Stimulated activated CD8-positive, alpha-beta memory T cell treated with anti-CD3 and anti-CD28 coated beads, Interleukin-15, amount 100 ng/mL, for 24 hours (primary cell): ENCODE measurements around the gene KCNN3.

ENCODE experiments used
- DNase-seq: peaks from one replicate; pipeline ENCODE4 v3.0.0-alpha.2; 2020; ENCODE audit warnings: low read depth

KCNN3 gene

GRCh38 chr1:154729031-154729442 lies 141.0 kb downstream of the KCNN3 start:
- no peak for DNase-seq

GRCh38 chr1:154726896-154727753 lies 143.0 kb downstream of the KCNN3 start:
- no peak for DNase-seq

- DNase-seq = no peak
Observed at GRCh38 chr1:154726443-154726842, 143.6 kb downstream of the KCNN3 start.

DNA sequence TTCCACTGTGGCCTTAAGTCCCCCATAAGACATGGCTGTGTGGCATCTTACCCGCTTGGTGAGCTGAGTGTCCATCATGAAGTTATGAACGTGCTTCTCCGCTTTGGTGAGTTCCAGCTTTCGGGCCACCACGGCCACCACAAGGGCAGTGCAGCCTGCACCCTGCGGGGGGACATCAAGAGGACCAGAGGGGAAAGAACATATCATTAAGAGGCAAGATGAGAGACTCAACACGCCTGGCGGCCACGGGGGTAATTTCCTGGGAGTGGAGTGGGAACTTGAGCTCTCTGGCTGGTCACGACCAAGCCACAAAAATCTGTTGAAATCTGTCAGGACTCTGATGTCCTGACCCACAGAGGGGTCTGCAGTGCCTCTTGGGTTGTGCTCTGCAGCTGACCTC lies 144.2 kb downstream of the KCNN3 start:
- no peak for DNase-seq

DNA sequence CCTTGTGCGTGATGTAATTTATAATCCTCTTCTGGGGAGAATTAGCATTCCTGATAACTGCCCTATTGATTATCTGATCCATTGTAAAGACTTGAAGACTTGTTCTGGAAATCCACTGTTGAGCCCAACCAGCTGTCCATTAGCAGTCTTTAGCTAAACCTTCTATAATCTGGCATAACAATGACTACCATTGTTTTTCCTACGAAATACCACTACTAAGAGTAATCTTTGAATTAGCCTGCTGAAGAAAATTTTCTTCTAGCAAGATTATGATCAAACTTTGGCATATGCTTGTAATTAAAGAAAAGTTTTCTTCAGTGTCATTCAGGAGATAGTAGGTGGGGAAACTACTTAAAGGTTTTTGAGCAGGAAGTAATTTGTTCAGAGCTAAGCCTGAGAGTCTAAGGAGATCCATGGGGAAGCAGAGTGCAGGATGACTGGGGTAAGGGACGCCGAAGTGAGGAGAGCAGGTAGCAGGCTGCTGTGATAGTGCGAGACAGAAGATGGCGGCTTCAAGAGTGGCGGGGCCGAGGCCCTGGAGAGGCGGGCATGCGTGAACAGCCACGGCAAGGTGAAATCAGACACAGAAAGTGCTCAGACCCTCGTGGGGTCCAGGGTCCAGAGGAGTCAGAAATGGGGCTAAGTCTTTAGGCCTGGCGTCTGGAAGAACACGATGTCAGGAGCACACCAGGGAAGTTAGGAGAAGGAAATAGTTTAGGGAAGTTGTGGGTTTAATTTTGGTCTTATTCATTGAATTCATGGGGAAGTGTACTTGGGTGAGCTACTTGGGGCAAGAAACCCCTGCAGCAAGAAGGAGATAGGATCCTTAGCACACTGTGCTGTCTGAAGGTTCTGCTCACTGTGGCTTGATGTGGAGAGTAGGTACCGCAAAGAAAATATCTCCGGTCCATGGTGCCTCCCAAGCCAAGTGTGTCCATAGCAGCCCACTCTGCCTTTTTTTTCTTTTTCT lies 149.5 kb downstream of the KCNN3 start:
- DNase-seq = no peak

DNA sequence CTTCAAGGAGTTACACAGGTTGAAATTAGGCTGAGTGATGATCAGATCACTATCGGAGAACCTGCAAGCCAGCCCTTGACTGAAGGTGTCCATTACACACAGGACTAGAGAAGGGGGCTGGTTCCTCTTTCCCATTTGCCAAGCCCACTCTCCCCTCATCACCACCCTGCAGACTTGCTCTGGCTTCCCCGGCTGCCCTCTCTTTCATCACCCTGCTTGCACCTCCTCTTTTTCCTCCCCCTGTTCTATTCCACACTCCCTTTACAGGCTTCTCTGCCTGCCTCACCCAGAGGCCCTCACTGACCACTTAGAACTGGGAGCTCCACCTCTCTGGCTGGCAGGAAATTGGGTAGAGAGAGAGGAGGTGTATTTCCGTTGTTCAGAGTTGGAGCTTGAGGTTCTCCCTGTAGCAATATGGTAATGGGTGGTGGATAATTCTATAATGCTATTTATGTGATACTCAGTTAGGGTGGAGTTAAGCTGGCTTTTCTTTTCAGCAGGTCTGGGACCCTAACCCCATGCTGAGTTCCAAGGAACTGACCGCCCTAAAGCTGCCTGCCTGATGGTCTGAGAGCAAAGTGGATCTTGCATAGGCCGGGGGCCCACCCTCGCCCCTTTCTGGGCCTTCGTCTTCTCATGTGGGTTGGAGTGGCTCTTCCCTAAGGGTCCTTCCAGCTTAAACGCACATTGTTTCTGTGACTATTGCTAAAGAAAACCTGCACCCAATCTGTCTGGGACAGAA lies 150.3 kb downstream of the KCNN3 start:
- DNase-seq = no peak

DNA sequence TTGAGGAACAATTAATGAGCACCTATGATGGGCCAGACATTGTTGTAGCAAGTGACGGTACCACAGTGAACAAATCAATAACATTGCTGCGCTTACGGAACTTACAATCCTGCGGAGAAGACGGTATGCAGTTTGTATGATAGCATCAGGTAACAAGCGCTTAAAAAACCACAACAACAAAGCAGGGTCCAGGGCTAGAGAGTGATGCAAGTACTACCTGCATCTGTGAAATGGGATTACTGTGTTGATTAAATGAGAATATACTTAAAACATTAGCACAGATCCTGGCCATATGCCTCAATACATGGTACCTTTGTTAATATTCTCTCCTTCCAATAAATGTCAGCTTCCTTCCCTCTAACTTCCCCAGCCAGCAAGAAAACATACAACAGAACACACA lies 151.5 kb downstream of the KCNN3 start:
- DNase-seq = no peak

DNA sequence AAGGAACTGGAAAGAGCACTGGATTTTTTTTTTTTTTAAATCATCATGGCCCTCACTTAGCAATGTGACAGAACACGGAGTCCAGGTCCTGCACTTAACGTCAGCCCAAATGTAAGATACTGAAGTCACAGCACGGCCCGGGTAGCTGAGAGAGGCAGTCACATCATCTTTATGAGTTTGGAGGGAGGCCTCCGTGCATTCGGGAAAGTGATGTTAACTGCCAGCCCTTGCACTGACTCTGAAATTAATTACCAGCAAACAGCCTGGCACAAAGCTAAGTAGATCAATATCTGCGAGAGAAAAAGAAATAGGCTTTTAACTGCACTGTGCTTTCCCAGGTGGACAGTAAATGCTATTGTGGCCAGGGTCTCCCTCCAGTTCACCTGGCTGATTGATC lies 152.6 kb downstream of the KCNN3 start:
- DNase-seq = no peak

- no peak for DNase-seq
Observed at GRCh38 chr1:154716614-154717527, 153.2 kb downstream of the KCNN3 start.

DNA sequence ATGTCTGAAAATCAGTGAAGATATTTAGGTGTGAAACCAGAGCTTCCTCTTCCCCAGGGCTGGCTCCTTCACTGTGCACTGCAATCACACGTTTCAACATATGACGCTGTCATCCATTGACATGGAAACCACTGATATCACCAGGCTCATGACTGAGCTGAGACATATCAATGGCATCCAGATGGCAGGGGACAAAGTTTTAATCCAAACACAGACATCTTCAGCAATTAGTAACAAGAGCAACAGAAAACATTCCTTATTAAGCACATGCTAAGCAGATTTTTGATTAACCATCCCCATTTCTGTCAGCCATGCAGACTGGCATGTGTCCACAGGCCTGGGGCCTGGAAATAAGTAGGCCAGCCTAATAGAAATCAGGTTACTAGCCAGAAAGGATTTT lies 154.1 kb downstream of the KCNN3 start:
- no peak for DNase-seq

DNA sequence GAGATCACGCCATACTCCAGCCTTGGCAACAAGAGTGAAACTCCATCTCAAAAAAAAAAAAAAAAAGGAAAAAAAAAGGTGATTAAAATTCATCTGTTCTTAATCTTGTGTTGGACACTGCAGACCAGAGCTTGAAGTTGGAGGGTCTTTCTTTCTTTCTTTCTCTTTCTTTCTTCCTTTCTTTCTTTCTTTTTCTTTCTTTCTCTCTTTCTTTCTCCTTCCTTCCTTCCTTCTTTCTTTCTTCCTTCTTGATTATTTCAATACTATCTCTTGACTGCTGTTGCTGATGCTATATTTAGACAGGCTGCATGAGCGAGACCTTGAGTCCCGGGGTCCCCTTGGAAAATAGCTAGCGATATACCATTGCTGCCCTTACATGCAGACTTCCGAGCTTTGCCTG lies 154.7 kb downstream of the KCNN3 start:
- no peak for DNase-seq

DNA sequence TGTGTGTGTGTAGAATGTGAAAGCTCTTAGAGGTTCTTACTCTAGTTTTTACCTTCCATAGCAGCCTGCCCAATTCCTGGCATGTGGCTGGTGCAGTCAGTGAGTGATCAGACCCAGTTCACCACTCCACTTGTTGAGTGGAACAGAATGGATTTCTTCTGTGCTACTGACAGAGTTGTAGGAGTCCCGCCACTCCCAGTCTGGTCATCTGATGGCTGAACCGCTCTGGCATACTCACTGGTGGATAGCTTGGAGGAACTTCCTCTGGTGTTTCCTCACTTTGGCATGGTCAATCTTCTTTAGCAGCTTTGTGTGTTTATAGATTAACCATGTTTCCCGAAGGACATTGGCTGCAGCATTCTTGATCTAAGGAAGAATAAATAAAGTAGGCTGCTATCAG lies 155.4 kb downstream of the KCNN3 start:
- DNase-seq = no peak

DNA sequence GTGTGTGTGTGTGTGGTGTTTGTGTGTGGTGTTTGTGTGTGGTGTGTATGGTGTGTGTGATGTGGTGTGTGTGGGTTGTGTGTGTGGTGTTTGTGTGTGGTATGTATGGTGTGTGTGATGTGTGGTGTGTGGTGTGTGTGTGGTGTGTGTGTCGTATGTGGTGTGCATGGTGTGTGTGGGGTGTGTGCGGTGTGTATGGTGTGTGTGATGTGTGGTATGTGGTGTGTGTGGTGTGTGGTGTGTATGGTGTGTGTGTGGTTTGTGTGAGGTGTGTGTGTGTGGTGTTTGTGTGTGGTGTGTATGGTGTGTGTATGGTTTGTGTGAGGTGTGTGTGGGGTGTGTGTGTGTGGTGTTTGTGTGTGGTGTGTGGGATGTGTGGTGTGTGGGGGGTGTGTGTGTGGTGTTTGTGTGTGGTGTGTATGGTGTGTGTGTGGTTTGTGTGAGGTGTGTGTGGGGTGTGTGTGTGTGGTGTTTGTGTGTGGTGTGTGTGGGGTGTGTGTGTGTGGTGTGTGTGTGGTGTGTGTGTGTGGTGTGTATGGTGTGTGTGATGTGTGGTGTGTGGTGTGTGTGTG lies 155.9 kb downstream of the KCNN3 start:
- no peak for DNase-seq

- no peak for DNase-seq
Observed at GRCh38 chr1:154713005-154713404, 157.1 kb downstream of the KCNN3 start.

DNA sequence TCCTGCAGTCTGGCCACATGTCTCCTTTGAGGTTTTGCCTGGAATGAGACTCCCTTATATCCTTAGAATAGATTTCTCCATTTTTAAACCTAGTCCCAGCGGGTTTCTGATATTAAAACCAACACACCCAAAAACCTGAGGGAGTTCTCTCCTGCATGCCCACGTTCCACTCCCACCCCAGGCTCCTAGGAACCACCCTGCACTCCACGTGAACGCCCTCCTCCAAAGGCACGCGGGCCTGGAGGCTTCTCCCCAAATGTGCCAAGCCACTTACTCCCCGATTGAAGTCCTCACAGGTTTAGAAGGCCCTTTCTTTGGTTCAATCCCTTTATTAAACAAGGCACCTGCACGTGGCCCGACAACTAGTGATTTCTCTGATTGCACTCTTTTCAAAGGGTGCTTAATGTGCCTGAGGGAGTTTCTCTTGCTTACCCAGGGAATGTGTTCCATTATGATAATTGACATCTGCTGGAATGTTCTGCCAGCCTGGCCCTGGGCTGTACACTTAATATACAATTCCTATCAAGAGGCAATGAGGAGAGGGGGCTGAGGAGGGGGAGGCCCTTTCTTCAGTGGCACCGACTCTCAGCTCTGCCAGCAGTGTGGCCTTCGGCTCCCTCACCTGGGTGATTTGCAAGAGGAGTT lies 157.8 kb downstream of the KCNN3 start:
- DNase-seq = no peak

DNA sequence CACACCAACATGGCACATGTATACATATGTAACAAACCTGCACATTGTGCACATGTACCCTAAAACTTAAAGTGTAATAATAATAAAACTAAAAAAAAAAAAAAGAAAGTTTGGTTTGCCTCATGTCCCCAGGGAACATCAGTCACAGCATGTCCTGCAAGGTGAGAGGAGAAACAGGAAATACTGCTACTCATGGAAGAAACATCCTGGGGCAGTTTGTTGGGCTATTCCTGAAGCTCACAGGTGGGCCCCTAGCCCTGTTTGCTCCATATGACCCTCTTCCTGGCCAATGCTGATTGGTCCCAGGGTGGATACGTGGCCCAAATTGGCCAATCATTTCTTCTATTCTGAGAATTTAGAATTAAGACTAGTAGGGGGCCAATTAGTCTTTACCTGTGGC lies 158.7 kb downstream of the KCNN3 start:
- no peak for DNase-seq

GRCh38 chr1:154710106-154710505 lies 160.0 kb downstream of the KCNN3 start:
- no peak for DNase-seq

DNA sequence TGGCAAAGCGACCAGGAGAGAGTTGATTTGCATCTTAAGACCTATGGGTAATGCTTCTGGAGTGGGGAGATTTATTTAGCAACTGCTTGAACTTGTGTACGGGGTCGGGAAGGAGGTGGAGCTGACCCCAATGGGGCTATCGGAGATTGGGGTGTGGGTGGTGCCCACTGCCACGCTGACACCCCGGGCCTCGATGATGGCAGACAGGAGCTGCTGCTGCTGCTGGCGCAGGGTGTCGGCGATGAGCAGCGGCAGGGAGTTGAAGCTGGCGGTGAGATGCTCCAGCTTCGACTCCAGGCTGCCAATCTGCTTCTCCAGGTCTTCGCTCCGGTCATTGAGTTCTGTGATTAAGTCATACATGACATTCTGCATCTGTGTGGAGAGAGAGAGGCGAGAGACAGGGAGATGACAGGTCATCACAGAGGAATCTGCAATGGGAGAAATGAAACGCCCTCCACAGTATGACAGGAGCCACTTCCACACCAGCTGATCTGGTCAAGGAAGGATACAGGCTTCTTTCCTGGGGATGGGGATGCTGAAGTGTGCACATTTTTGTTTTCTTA lies 162.1 kb downstream of the KCNN3 start:
- DNase-seq = no peak

GRCh38 chr1:154706851-154707250 lies 163.2 kb downstream of the KCNN3 start:
- DNase-seq = no peak

- no peak for DNase-seq
Observed at GRCh38 chr1:154705544-154705943, 164.5 kb downstream of the KCNN3 start.
